PFSK-1 (cell line): ENCODE results near the gene TMA7B.

Experiments
- POLR2AphosphoS5 ChIP-seq: IDR thresholded peaks from 2 replicates; pipeline ENCODE4 v1.6.1; 2012; ENCODE audit warnings: low read depth, mild to moderate bottlenecking, control low read depth, low read length, moderate library complexity
- REST ChIP-seq, 2 experiments: IDR thresholded peaks; 2 replicates each; pipeline versions ENCODE4 v1.6.1 to v1.8.0; 2011 to 2012; ENCODE audit warnings: low read depth in 2 of 2, low read length in 2 of 2, control low read depth in 1 of 2, inconsistent platforms in 1 of 2, mild to moderate bottlenecking in 1 of 2, moderate library complexity in 1 of 2; ENCODE audit not compliant: insufficient read depth in 1 of 2
- SIN3A ChIP-seq: IDR thresholded peaks from 2 replicates; pipeline ENCODE4 v1.6.1; 2012; ENCODE audit warnings: mild to moderate bottlenecking, low read length, moderate library complexity, borderline replicate concordance; ENCODE audit not compliant: insufficient read depth
- TAF1 ChIP-seq: IDR thresholded peaks from 2 replicates; pipeline ENCODE4 v1.6.1; 2012; ENCODE audit warnings: low read length, control low read depth, borderline replicate concordance; ENCODE audit not compliant: insufficient read depth

GRCh38 chr22:39984006-39984405, 23.8 kb downstream of the TMA7B start:
- TF ChIP-seq SIN3A (no peak), POLR2AphosphoS5 (no peak), REST (IDR thresholded peaks at IDR 0.05; ENCODE audit: insufficient read depth in 1 of 2, low read depth in 2 of 2, low read length in 2 of 2) (no peak), TAF1 (no peak)
